ENCODE results near the gene DNAL4. TPM values are rescaled to one million over a fixed set of nuclear protein-coding genes. Genes with fewer than 3 reads are reported as not detected.

Gene DNAL4
- polyA plus RNA-seq, 2 of the 4 experiments (the other 2 are of a cell fraction), result 7.7 to 9.8 TPM

Small RNAs within 50 kb of the gene (small RNA-seq; reads per million reads assigned to genes)
- 0 to 0.26 (median 0) reads per million in 6 experiments for gene AL021707.8

Other genes starting within 250 kb of the DNAL4 start
- gene DMC1, start 224.0 kb downstream of the DNAL4 start, polyA plus RNA-seq (2011; rRNA removed), result 3.4 and 5.7 TPM in 2 replicates
- 6.1 to 6.9 TPM (median 6.4 TPM) in 3 replicates for gene DMC1, start 224.0 kb downstream of the DNAL4 start, polyA plus RNA-seq (2017; fragmentation: RNase III; extraction: RNeasy Plus Mini Kit Qiagen cat#74134 plus additional on column Dnase treatment)
- gene FAM227A, start 137.8 kb downstream of the DNAL4 start, polyA plus RNA-seq (2011; rRNA removed), result 3.5 and 4.0 TPM in 2 replicates
- gene FAM227A, start 137.8 kb downstream of the DNAL4 start, polyA plus RNA-seq (2017; fragmentation: RNase III; extraction: RNeasy Plus Mini Kit Qiagen cat#74134 plus additional on column Dnase treatment), result 1.4 to 1.7 TPM (median 1.4 TPM) in 3 replicates
- gene CBY1, start 137.5 kb downstream of the DNAL4 start, polyA plus RNA-seq (2011; rRNA removed), result 18.9 and 20.8 TPM in 2 replicates
- gene CBY1, start 137.5 kb downstream of the DNAL4 start, polyA plus RNA-seq (2017; fragmentation: RNase III; extraction: RNeasy Plus Mini Kit Qiagen cat#74134 plus additional on column Dnase treatment), result 17.5 to 19.4 TPM (median 18.6 TPM) in 3 replicates
- 53.6 and 63.2 TPM in 2 replicates for gene TOMM22, start 112.2 kb downstream of the DNAL4 start, polyA plus RNA-seq (2011; rRNA removed)
- 68.4 to 69.8 TPM (median 69.2 TPM) in 3 replicates for gene TOMM22, start 112.2 kb downstream of the DNAL4 start, polyA plus RNA-seq (2017; fragmentation: RNase III; extraction: RNeasy Plus Mini Kit Qiagen cat#74134 plus additional on column Dnase treatment)
- 37.5 and 40.9 TPM in 2 replicates for gene JOSD1, start 93.2 kb downstream of the DNAL4 start, polyA plus RNA-seq (2011; rRNA removed)
- 28.5 to 30.9 TPM (median 29.7 TPM) in 3 replicates for gene JOSD1, start 93.2 kb downstream of the DNAL4 start, polyA plus RNA-seq (2017; fragmentation: RNase III; extraction: RNeasy Plus Mini Kit Qiagen cat#74134 plus additional on column Dnase treatment)
- 10.7 and 15.1 TPM in 2 replicates for gene GTPBP1, start 88.2 kb downstream of the DNAL4 start, polyA plus RNA-seq (2011; rRNA removed)
- gene GTPBP1, start 88.2 kb downstream of the DNAL4 start, polyA plus RNA-seq (2017; fragmentation: RNase III; extraction: RNeasy Plus Mini Kit Qiagen cat#74134 plus additional on column Dnase treatment), result 7.1 to 9.0 TPM (median 8.8 TPM) in 3 replicates
- 12.6 and 18.4 TPM in 2 replicates for gene SUN2, start 38.1 kb downstream of the DNAL4 start, polyA plus RNA-seq (2011; rRNA removed)
- 21.7 to 26.4 TPM (median 24.0 TPM) in 3 replicates for gene SUN2, start 38.1 kb downstream of the DNAL4 start, polyA plus RNA-seq (2017; fragmentation: RNase III; extraction: RNeasy Plus Mini Kit Qiagen cat#74134 plus additional on column Dnase treatment)
- 3.3 and 6.6 TPM in 2 replicates for gene NPTXR, start 49.9 kb upstream of the DNAL4 start, polyA plus RNA-seq (2011; rRNA removed)
- gene NPTXR, start 49.9 kb upstream of the DNAL4 start, polyA plus RNA-seq (2017; fragmentation: RNase III; extraction: RNeasy Plus Mini Kit Qiagen cat#74134 plus additional on column Dnase treatment), result 9.7 to 15.3 TPM (median 14.8 TPM) in 3 replicates
- gene CBX6, start 78.1 kb upstream of the DNAL4 start, polyA plus RNA-seq (2011; rRNA removed), result 9.8 and 10.4 TPM in 2 replicates
- gene CBX6, start 78.1 kb upstream of the DNAL4 start, polyA plus RNA-seq (2017; fragmentation: RNase III; extraction: RNeasy Plus Mini Kit Qiagen cat#74134 plus additional on column Dnase treatment), result 22.1 to 24.0 TPM (median 22.4 TPM) in 3 replicates
- not detected in 2 replicates for gene APOBEC3A, start 163.5 kb upstream of the DNAL4 start, polyA plus RNA-seq (2011; rRNA removed)
- gene APOBEC3A, start 163.5 kb upstream of the DNAL4 start, polyA plus RNA-seq (2017; fragmentation: RNase III; extraction: RNeasy Plus Mini Kit Qiagen cat#74134 plus additional on column Dnase treatment), result not detected in 3 replicates
- 14.7 and 16.7 TPM in 2 replicates for gene APOBEC3B, start 188.2 kb upstream of the DNAL4 start, polyA plus RNA-seq (2011; rRNA removed)
- 17.9 to 19.6 TPM (median 19.1 TPM) in 3 replicates for gene APOBEC3B, start 188.2 kb upstream of the DNAL4 start, polyA plus RNA-seq (2017; fragmentation: RNase III; extraction: RNeasy Plus Mini Kit Qiagen cat#74134 plus additional on column Dnase treatment)
- gene APOBEC3C, start 220.1 kb upstream of the DNAL4 start, polyA plus RNA-seq (2011; rRNA removed), result 15.1 and 22.2 TPM in 2 replicates
- 29.3 to 31.7 TPM (median 31.1 TPM) in 3 replicates for gene APOBEC3C, start 220.1 kb upstream of the DNAL4 start, polyA plus RNA-seq (2017; fragmentation: RNase III; extraction: RNeasy Plus Mini Kit Qiagen cat#74134 plus additional on column Dnase treatment)
- gene APOBEC3D, start 227.0 kb upstream of the DNAL4 start, polyA plus RNA-seq (2011; rRNA removed), result 0.66 and 0.67 TPM in 2 replicates
- gene APOBEC3D, start 227.0 kb upstream of the DNAL4 start, polyA plus RNA-seq (2017; fragmentation: RNase III; extraction: RNeasy Plus Mini Kit Qiagen cat#74134 plus additional on column Dnase treatment), result 0.29 to 0.33 TPM (median 0.30 TPM) in 3 replicates
- 2.9 and 4.0 TPM in 2 replicates for gene APOBEC3F, start 246.7 kb upstream of the DNAL4 start, polyA plus RNA-seq (2011; rRNA removed)
- gene APOBEC3F, start 246.7 kb upstream of the DNAL4 start, polyA plus RNA-seq (2017; fragmentation: RNase III; extraction: RNeasy Plus Mini Kit Qiagen cat#74134 plus additional on column Dnase treatment), result 3.3 to 4.3 TPM (median 4.3 TPM) in 3 replicates